Activated naive CD8-positive, alpha-beta T cell treated with anti-CD3 and anti-CD28 coated beads, Interleukin-2, amount 50 U/mL, for 16 hours (primary cell): Measurements from ENCODE around the gene CACYBP.

Source experiments
- DNase-seq: peaks from one replicate; pipeline ENCODE4 v3.0.0-alpha.2; 2020; ENCODE audit warnings: low read depth, low spot score

Gene CACYBP

GRCh38 chr1:174999936-175000696 lies at the start of gene CACYBP:
TSS of gene CACYBP (plus strand) at chr1:174999947. CDS start at chr1:175000181, 234 bp downstream.
- no peak for DNase-seq

- DNase-seq = no peak
Measured at GRCh38 chr1:174953285-174954072, 46.3 kb upstream of the CACYBP start.

- DNase-seq = no peak
Measured at GRCh38 chr1:174954073-174954460, 45.7 kb upstream of the CACYBP start.

- no peak for DNase-seq
Measured at GRCh38 chr1:174954671-174955669, 44.8 kb upstream of the CACYBP start.

GRCh38 chr1:174956086-174956485 lies 43.7 kb upstream of the CACYBP start:
- no peak for DNase-seq

GRCh38 chr1:174956976-174957375 lies 42.8 kb upstream of the CACYBP start:
- no peak for DNase-seq

GRCh38 chr1:174957829-174958228 lies 41.9 kb upstream of the CACYBP start:
- no peak for DNase-seq

GRCh38 chr1:174958396-174958795 lies 41.4 kb upstream of the CACYBP start:
- DNase-seq = no peak

- DNase-seq = no peak
Measured at GRCh38 chr1:174960362-174960761, 39.4 kb upstream of the CACYBP start.

- no peak for DNase-seq
Measured at GRCh38 chr1:174963529-174964125, 36.1 kb upstream of the CACYBP start.

GRCh38 chr1:174964261-174964971 lies 35.3 kb upstream of the CACYBP start:
- no peak for DNase-seq

GRCh38 chr1:174964972-174965361 lies 34.8 kb upstream of the CACYBP start:
- no peak for DNase-seq

- DNase-seq = no peak
Measured at GRCh38 chr1:174965362-174966007, 34.3 kb upstream of the CACYBP start.

- DNase-seq = no peak
Measured at GRCh38 chr1:174966008-174966572, 33.7 kb upstream of the CACYBP start.

- no peak for DNase-seq
Measured at GRCh38 chr1:174967845-174968705, 31.7 kb upstream of the CACYBP start.

GRCh38 chr1:174968750-174969244 lies 30.9 kb upstream of the CACYBP start:
- no peak for DNase-seq

- DNase-seq = no peak
Measured at GRCh38 chr1:174969977-174970376, 29.8 kb upstream of the CACYBP start.

- no peak for DNase-seq
Measured at GRCh38 chr1:174971466-174971865, 28.3 kb upstream of the CACYBP start.

GRCh38 chr1:174971902-174972301 lies 27.8 kb upstream of the CACYBP start:
- no peak for DNase-seq
